Measurements from ENCODE around the gene DCLRE1A. TPM values are rescaled to one million over a fixed set of nuclear protein-coding genes. Genes with fewer than 3 reads are reported as not detected.

The DCLRE1A gene
- total RNA-seq, 2 experiments from 2014 or later, result 11.5 to 18.4 TPM

DNA sequence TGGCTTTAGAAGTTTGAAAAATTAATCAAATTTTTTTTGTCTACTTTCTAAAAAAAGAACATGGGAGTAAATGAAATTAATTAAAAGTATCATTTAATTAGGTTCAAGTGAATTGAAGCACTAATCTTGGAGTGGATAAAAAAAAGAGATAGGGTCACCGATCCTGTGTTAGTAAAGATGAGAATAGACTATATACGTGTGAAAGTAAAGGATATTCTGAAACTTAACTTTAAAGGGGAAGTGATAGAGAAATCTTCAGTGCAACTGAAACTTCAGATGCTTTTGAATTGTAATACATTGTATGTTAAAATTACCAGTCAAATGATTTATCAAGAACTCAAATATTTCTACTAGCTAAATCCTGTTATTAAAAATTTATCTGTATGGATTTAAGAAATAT lies 5.4 kb upstream of the DCLRE1A start:
- peaks cover 92% of the 10 kb centered on the region for H3K79me2 ChIP-seq (ENCODE audit: insufficient read depth, low read depth, low read length)

DNA sequence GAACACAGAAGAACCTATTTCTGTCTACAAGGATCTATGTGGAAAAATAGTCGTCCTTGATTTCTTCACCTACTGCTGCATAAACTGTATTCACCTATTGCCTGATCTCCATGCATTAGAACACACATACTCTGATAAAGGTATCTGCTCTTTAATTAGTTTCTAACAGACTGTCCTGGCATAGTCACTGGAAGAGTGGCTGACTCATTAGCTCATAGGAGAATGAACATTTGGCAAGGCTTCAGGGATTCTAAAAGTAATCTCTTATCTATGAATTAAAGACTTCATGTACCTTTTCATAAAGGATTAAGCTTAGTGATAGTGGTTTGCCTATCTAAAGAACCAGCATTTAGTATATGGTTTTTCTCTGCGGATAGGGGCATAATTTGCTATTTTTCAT lies 4.7 kb upstream of the DCLRE1A start:
- intact Hi-C loops (cut with micrococcal nuclease; ENCODE audit: unreplicated experiment), result loop anchor here (5.0 to 10.0 kb wide), 4 partner anchors 169 to 666 kb away; partner anchors contain the start of gene CCDC186
- H3K27ac ChIP-seq (ENCODE audit: low read depth, low read length, poor library complexity, severe bottlenecking), result peak overlapping the region; percentile 15
- peak overlapping the region; percentile 98 for H3K4me3 ChIP-seq (ENCODE audit: low read depth, low read length, poor library complexity, severe bottlenecking)
- H3K9me3 ChIP-seq (ENCODE audit: low read length), result peaks cover 12% of the 10 kb centered on the region; the same call in 1 of the 2 replicates
- peaks cover 31% of the 10 kb centered on the region for H3K4me1 ChIP-seq (ENCODE audit: insufficient read depth, low read length, poor library complexity, severe bottlenecking)
- ChIA-PET POLR2A (interaction anchor here (0.6 to 1.4 kb wide), 7 partner anchors 9 to 210 kb away, joined by 3 to 6 read pairs (median 3); no protein-coding TSS in a partner anchor), CTCF (ENCODE audit: unreplicated experiment) (no interaction called here)
- H3K4me2 ChIP-seq (ENCODE audit: low read length), result peak overlapping the region; percentile 98
- H3K9me2 ChIP-seq (ENCODE audit: insufficient read depth, low read length), result no peaks in the 10 kb centered on the region
- peaks cover 60% of the 10 kb centered on the region for H3K36me3 ChIP-seq (ENCODE audit: insufficient read depth, low read length)
- H4K20me1 ChIP-seq (ENCODE audit: insufficient read depth, low read length), result 0 out of 2 replicates have a peak, but pooled peaks cover 24% of the 10 kb centered on the region
- peaks cover 88% of the 10 kb centered on the region for H3K79me2 ChIP-seq (ENCODE audit: insufficient read depth, low read depth, low read length)
- no peak for TF ChIP-seq EZH2phosphoT487 (IDR thresholded peaks at IDR 0.05; ENCODE audit: borderline replicate concordance, low read depth, low read length)
- DNase-seq (ENCODE audit: low spot score), result no peak
- H2AFZ ChIP-seq (ENCODE audit: low read length), result no peak overlapping the region
- BruUV-seq (replicated peaks), result no TSS peak

More for the DNA sequence above, 5.4 kb upstream of the DCLRE1A start:
- no TSS peak for BruUV-seq (replicated peaks)
- ChIA-PET POLR2A (interaction anchor here (0.6 to 1.0 kb wide), 6 partner anchors 10 to 209 kb away, joined by 3 to 6 read pairs (median 3); no protein-coding TSS in a partner anchor), CTCF (ENCODE audit: unreplicated experiment) (no interaction called here)
- no peak overlapping the region for H2AFZ ChIP-seq (ENCODE audit: low read length)
- peak overlapping the region; percentile 26 for H3K4me3 ChIP-seq (ENCODE audit: low read depth, low read length, poor library complexity, severe bottlenecking)
- peak overlapping the region; percentile 98 for H3K4me2 ChIP-seq (ENCODE audit: low read length)
- H3K9me2 ChIP-seq (ENCODE audit: insufficient read depth, low read length), result no peaks in the 10 kb centered on the region
- peaks cover 16% of the 10 kb centered on the region; the same call in 1 of the 2 replicates for H3K9me3 ChIP-seq (ENCODE audit: low read length)
- peaks cover 28% of the 10 kb centered on the region for H3K4me1 ChIP-seq (ENCODE audit: insufficient read depth, low read length, poor library complexity, severe bottlenecking)
- H4K20me1 ChIP-seq (ENCODE audit: insufficient read depth, low read length), result 0 out of 2 replicates have a peak, but pooled peaks cover 24% of the 10 kb centered on the region
- H3K36me3 ChIP-seq (ENCODE audit: insufficient read depth, low read length), result peaks cover 67% of the 10 kb centered on the region
- intact Hi-C loops (cut with micrococcal nuclease; ENCODE audit: unreplicated experiment), result loop anchor here (5.0 to 10.0 kb wide), 4 partner anchors 168 to 666 kb away; partner anchors contain the start of gene CCDC186
- DNase-seq (ENCODE audit: low spot score), result no peak
- TF ChIP-seq, protein P1, sequence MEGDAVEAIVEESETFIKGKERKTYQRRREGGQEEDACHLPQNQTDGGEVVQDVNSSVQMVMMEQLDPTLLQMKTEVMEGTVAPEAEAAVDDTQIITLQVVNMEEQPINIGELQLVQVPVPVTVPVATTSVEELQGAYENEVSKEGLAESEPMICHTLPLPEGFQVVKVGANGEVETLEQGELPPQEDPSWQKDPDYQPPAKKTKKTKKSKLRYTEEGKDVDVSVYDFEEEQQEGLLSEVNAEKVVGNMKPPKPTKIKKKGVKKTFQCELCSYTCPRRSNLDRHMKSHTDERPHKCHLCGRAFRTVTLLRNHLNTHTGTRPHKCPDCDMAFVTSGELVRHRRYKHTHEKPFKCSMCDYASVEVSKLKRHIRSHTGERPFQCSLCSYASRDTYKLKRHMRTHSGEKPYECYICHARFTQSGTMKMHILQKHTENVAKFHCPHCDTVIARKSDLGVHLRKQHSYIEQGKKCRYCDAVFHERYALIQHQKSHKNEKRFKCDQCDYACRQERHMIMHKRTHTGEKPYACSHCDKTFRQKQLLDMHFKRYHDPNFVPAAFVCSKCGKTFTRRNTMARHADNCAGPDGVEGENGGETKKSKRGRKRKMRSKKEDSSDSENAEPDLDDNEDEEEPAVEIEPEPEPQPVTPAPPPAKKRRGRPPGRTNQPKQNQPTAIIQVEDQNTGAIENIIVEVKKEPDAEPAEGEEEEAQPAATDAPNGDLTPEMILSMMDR (conservative IDR thresholded peaks at IDR 0.05; ENCODE audit: low read length), result no peak
- no peak for TF ChIP-seq EZH2phosphoT487 (IDR thresholded peaks at IDR 0.05; ENCODE audit: borderline replicate concordance, low read depth, low read length)
- H3K27ac ChIP-seq (ENCODE audit: low read depth, low read length, poor library complexity, severe bottlenecking), result peak overlapping the region; percentile 8

DNA sequence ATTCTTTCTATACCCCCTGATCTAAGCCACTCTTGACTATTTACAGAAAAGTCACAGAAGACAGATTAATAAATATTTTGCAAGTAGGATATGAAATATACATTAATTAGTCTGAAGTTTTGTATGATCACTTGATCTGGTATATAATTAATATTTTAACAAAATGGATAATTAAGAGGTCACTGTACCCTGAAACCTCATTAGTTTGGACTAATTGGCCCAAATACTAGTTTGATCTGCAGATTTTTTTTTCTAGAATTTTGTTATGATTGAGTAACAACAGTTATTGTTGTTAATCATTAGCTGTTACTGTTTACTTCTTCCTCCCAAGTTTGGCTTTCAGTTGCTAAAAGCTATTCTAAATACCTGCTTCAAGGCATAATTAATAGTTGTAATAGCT lies 3.3 kb upstream of the DCLRE1A start:
- intact Hi-C loops (cut with micrococcal nuclease; ENCODE audit: unreplicated experiment), result loop anchor here (5.0 to 10.0 kb wide), 4 partner anchors 170 to 668 kb away; partner anchors contain the start of gene CCDC186
- Histone ChIP-seq H3K79me2 (ENCODE audit: insufficient read depth, low read depth, low read length) (peaks cover 89% of the 10 kb centered on the region), H3K27ac (ENCODE audit: low read depth, low read length, poor library complexity, severe bottlenecking) (peak overlapping the region; percentile 76), H3K4me3 (ENCODE audit: low read depth, low read length, poor library complexity, severe bottlenecking) (peak overlapping the region; percentile 98), H3K36me3 (ENCODE audit: insufficient read depth, low read length) (peaks cover 46% of the 10 kb centered on the region), H3K4me1 (ENCODE audit: insufficient read depth, low read length, poor library complexity, severe bottlenecking) (peaks cover 45% of the 10 kb centered on the region), H3K4me2 (ENCODE audit: low read length) (peak overlapping the region; percentile 98), H3K9me2 (ENCODE audit: insufficient read depth, low read length) (no peaks in the 10 kb centered on the region), H4K20me1 (ENCODE audit: insufficient read depth, low read length) (0 out of 2 replicates have a peak, but pooled peaks cover 24% of the 10 kb centered on the region), H3K9me3 (ENCODE audit: low read length) (peaks cover 12% of the 10 kb centered on the region; the same call in 1 of the 2 replicates), H2AFZ (ENCODE audit: low read length) (no peak overlapping the region)
- no peak for DNase-seq (ENCODE audit: low spot score)
- ChIA-PET CTCF (ENCODE audit: unreplicated experiment) (no interaction called here), POLR2A (interaction anchor here (0.6 to 1.4 kb wide), 11 partner anchors 8 to 221 kb away, joined by 3 to 5 read pairs (median 3); no protein-coding TSS in a partner anchor)
- TF ChIP-seq, protein P1 (conservative IDR thresholded peaks at IDR 0.05; ENCODE audit: low read length), result no peak
- no peak for TF ChIP-seq EZH2phosphoT487 (IDR thresholded peaks at IDR 0.05; ENCODE audit: borderline replicate concordance, low read depth, low read length)
- no TSS peak for BruUV-seq (replicated peaks)

Data from OCI-LY7 (cell line).